GM23338 (cell line): ENCODE results near the gene AP1G2. TPM values are rescaled to one million over a fixed set of nuclear protein-coding genes. Genes with fewer than 3 reads are reported as not detected.

ENCODE experiments used
- ATAC-seq: fragments of 200-7000 bp; cut with Tn5 transposase; 3 replicates; pipeline ENCODE4 v1.9.1; 2020
- DNase-seq: peaks from one replicate; pipeline ENCODE4 v3.0.0-alpha.2; 2015; ENCODE audit warnings: low spot score
- H2AFZ ChIP-seq: fragments of 200-600 bp; sonication (generic); 2 replicates; pipeline ENCODE4 v1.8.0; 2016; ENCODE audit warnings: antibody characterized with exemption, mild to moderate bottlenecking, moderate library complexity
- H3F3A ChIP-seq: fragments of 200-600 bp; sonication (generic); replicated peaks from 2 replicates; pipeline ENCODE4 v1.8.0; 2017; ENCODE audit warnings: antibody characterized with exemption, mixed run types, low read depth
- H3K27ac ChIP-seq: fragments of 200-600 bp; sonication (generic); 2 replicates; pipeline ENCODE4 v1.6.1; 2016; ENCODE audit warnings: low read depth
- H3K27me3 ChIP-seq: fragments of 200-600 bp; sonication (generic); 2 replicates; pipeline ENCODE4 v1.8.0; 2016; ENCODE audit warnings: mild to moderate bottlenecking, mixed run types, moderate library complexity; ENCODE audit not compliant: insufficient read depth
- H3K36me3 ChIP-seq: fragments of 200-600 bp; sonication (generic); 2 replicates; pipeline ENCODE4 v1.8.0; 2016; ENCODE audit warnings: mild to moderate bottlenecking; ENCODE audit not compliant: insufficient read depth
- H3K4me1 ChIP-seq: fragments of 200-600 bp; sonication (generic); 2 replicates; pipeline ENCODE4 v1.8.0; 2016; ENCODE audit warnings: mild to moderate bottlenecking, moderate library complexity; ENCODE audit not compliant: insufficient read depth
- H3K4me2 ChIP-seq: fragments of 200-600 bp; sonication (generic); 2 replicates; pipeline ENCODE4 v1.7.1; 2017; ENCODE audit warnings: mixed run types
- H3K4me3 ChIP-seq: fragments of 200-600 bp; sonication (generic); 2 replicates; pipeline ENCODE4 v1.6.1; 2016; ENCODE audit warnings: mixed run types
- H3K79me2 ChIP-seq: fragments of 200-600 bp; sonication (generic); replicated peaks from 2 replicates; pipeline ENCODE4 v1.8.0; 2017; ENCODE audit warnings: mild to moderate bottlenecking; ENCODE audit not compliant: insufficient read depth
- H3K9me2 ChIP-seq: fragments of 200-600 bp; sonication (generic); 2 replicates; pipeline ENCODE4 v1.8.0; 2017; ENCODE audit not compliant: insufficient read depth
- H4K20me1 ChIP-seq: fragments of 200-600 bp; sonication (generic); replicated peaks from 2 replicates; pipeline ENCODE4 v1.8.0; 2017; ENCODE audit warnings: mild to moderate bottlenecking; ENCODE audit not compliant: insufficient read depth
- H3K27ac Mint-ChIP-seq: 2 replicates; pipeline ENCODE4 v1.8.0; 2020; ENCODE audit warnings: inconsistent platforms, mild to moderate bottlenecking, moderate library complexity, mixed read lengths
- H3K27me3 Mint-ChIP-seq: 3 replicates; pipeline ENCODE4 v1.8.0; 2022; ENCODE audit warnings: low read depth, mild to moderate bottlenecking, moderate library complexity, mixed read lengths, inconsistent platforms; ENCODE audit not compliant: insufficient read depth, poor library complexity
- H3K36me3 Mint-ChIP-seq: 3 replicates; pipeline ENCODE4 v1.8.0; 2021; ENCODE audit warnings: low read depth, mild to moderate bottlenecking, inconsistent platforms, moderate library complexity, mixed read lengths
- H3K4me1 Mint-ChIP-seq: 3 replicates; pipeline ENCODE4 v1.8.0; 2020; ENCODE audit warnings: mild to moderate bottlenecking, inconsistent platforms, mixed read lengths
- H3K4me3 Mint-ChIP-seq: 3 replicates; pipeline ENCODE4 v1.8.0; 2021; ENCODE audit warnings: moderate library complexity, mild to moderate bottlenecking, inconsistent platforms, mixed read lengths
- H3K9me3 Mint-ChIP-seq: 3 replicates; pipeline ENCODE4 v1.8.0; 2020; ENCODE audit warnings: moderate library complexity, mild to moderate bottlenecking, inconsistent platforms, mixed read lengths
- CTCF ChIP-seq, 2 experiments: fragments of 200-600 bp in 1 of 2; sonication (generic) in 1 of 2; conservative IDR thresholded peaks; 2 replicates each; pipeline versions ENCODE4 v1.5.1 to v1.6.1; 2016 to 2017; ENCODE audit warnings: antibody characterized with exemption in 2 of 2, low read depth in 2 of 2, mild to moderate bottlenecking in 2 of 2, moderate library complexity in 1 of 2
- ETS1 ChIP-seq: IDR thresholded peaks from 2 replicates; pipeline ENCODE4 v1.6.1; 2016; ENCODE audit warnings: antibody characterized with exemption
- EZH2 ChIP-seq: fragments of 200-600 bp; sonication (generic); IDR thresholded peaks from one replicate; pipeline ENCODE4 v1.8.0; 2017; ENCODE audit warnings: antibody characterized with exemption, mild to moderate bottlenecking, low read depth; ENCODE audit not compliant: unreplicated experiment
- EZH2phosphoT487 ChIP-seq: fragments of 200-600 bp; sonication (generic); IDR thresholded peaks from one replicate; pipeline ENCODE4 v1.8.1; 2018; ENCODE audit warnings: antibody characterized with exemption; ENCODE audit not compliant: unreplicated experiment
- NANOG ChIP-seq: IDR thresholded peaks from 2 replicates; pipeline ENCODE4 v1.6.1; 2016; ENCODE audit warnings: antibody characterized with exemption, borderline replicate concordance
- STAT1 ChIP-seq: IDR thresholded peaks from one replicate; pipeline ENCODE4 v1.6.1; 2016; ENCODE audit warnings: antibody characterized with exemption; ENCODE audit not compliant: unreplicated experiment
- ZNF462 ChIP-seq: fragments of 250-450 bp; sonication (Bioruptor Pico); IDR thresholded peaks from 2 replicates; pipeline ENCODE4 v1.5.0; 2020; ENCODE audit warnings: mild to moderate bottlenecking, moderate library complexity
- polyA plus RNA-seq: library from polyadenylated mRNA; unstranded; fragments of >200 nt; fragmentation: Nextera tagmentation; extraction: Ambion mirVana; gene quantifications from 2 replicates; pipeline ENCODE4 v1.2.1, GENCODE V29; 2016
- total RNA-seq: library from RNA; depleted of rRNA; stranded (reverse); fragments of >200 nt; shearing (Covaris generic); gene quantifications from 2 replicates; pipeline ENCODE4 v1.2.3, GENCODE V29; 2014

AP1G2 gene
- total and polyA plus RNA-seq, 2 experiments from 2014 or later: 55.3 to 63.5 TPM

- Histone ChIP-seq H3F3A (no peaks in the 10 kb centered on the region), H3K36me3 (no peaks in the 10 kb centered on the region), H3K79me2 (no peaks in the 10 kb centered on the region), H2AFZ (no peak overlapping the region), H3K4me2 (no peak overlapping the region), H3K9me2 (0 out of 2 replicates have a peak, but pooled peaks cover 3% of the 10 kb centered on the region), H3K27ac (no peak overlapping the region), H3K4me3 (no peak overlapping the region), H3K4me1 (no peaks in the 10 kb centered on the region), H4K20me1 (no peaks in the 10 kb centered on the region), H3K27me3 (no peaks in the 10 kb centered on the region)
- Mint-ChIP-seq H3K27me3 (peaks cover 4% of the 10 kb centered on the region), H3K9me3 (no peaks in the 10 kb centered on the region; the same call in 2 of the 3 replicates), H3K4me3 (no peak overlapping the region), H3K4me1 (no peaks in the 10 kb centered on the region), H3K27ac (no peak overlapping the region), H3K36me3 (no peaks in the 10 kb centered on the region)
- TF ChIP-seq ETS1 (no peak), NANOG (no peak), STAT1 (no peak), EZH2 (no peak), EZH2phosphoT487 (no peak), CTCF (conservative IDR thresholded peaks at IDR 0.05; ENCODE audit: low read depth in 2 of 2) (no peak), ZNF462 (CRISPR knock-in tag) (no peak)
- no peak for DNase-seq
- ATAC-seq: no peak
These were observed 34.2 kb upstream of the AP1G2 start for GRCh38 chr14:23601845-23602180.
